Urinary bladder (tissue), 4 donors: Measurements from ENCODE around the gene LATS1. TPM values are rescaled to one million over a fixed set of nuclear protein-coding genes. Genes with fewer than 3 reads are reported as not detected.

Source experiments
- DNase-seq: peaks from one replicate; pipeline ENCODE4 v3.0.0-alpha.2; 2015; ENCODE audit errors: extremely low spot score
- H3K27ac ChIP-seq: one replicate; pipeline ENCODE4 v1.5.1; 2013; ENCODE audit warnings: low read depth, mild to moderate bottlenecking, moderate library complexity
- H3K36me3 ChIP-seq: one replicate; pipeline ENCODE4 v1.6.1; 2013; ENCODE audit warnings: mild to moderate bottlenecking, moderate library complexity; ENCODE audit not compliant: insufficient read depth
- H3K4me1 ChIP-seq: one replicate; pipeline ENCODE4 v1.6.1; 2013; ENCODE audit warnings: mild to moderate bottlenecking, moderate library complexity; ENCODE audit not compliant: insufficient read depth
- H3K4me3 ChIP-seq: one replicate; pipeline ENCODE4 v1.5.1; 2013; ENCODE audit warnings: low read depth, low read length
- WGBS: extraction: QIAGEN DNeasy Blood & Tissue Kit; methylation state at CpG from one replicate; pipeline ENCODE4 v1.1.7; 2013; 5-methylcytosine and 5-hydroxymethylcytosine counted together
- polyA plus RNA-seq: library from polyadenylated mRNA; stranded (reverse); fragments of 200-250 nt; gene quantifications from one replicate; pipeline ENCODE4 v1.2.3, GENCODE V29; 2013
- small RNA-seq: library from RNA; depleted of rRNA; stranded (forward); fragments of <200 nt; gene quantifications from one replicate; pipeline ENCODE3, GENCODE V24; 2014
- total RNA-seq: library from RNA; depleted of rRNA; stranded (reverse); fragments of >200 nt; gene quantifications from one replicate; pipeline ENCODE4 v1.2.3, GENCODE V29; 2014
- donor health status: healthy with polysubstance abuse.
- donor health status: healthy.

LATS1 gene
- total and polyA plus RNA-seq, 2 donors: 12.1 to 36.7 TPM

DNA sequence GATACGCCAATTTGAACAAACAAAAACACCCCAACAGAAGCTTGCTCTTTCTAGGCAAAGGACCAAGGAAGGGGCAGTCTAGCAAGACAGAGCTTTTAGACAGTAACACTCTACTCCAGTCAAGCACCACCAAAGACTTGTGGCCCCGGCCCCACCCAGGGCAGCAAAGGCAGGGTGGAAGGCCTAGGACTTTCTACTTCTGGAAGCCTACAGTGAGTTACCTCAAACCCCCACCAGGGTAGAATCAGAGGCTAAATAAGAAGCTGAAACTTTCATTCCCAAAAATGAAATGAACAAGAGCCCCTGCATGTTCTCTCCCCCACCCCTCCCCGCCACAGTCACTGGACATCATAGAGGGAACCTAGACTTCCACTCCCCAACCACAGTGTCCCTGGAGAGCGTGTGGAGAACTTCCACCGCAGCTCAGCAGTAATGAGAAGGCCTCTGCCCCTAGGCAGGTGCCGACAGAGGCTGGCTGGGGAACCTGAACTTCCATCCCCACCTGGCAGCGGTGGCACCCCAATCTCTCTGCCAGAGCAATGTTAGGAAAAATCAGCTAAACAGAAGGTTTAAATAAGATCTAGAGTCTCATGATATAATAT, 109.4 kb downstream of the LATS1 start:
- 94% methylated on average over 7 of the region's 7 CpGs for WGBS
- DNase-seq: no peak
- no peaks in the 10 kb centered on the region for H3K4me1 ChIP-seq
- H3K36me3 ChIP-seq: no peaks in the 10 kb centered on the region
- no peak overlapping the region for H3K27ac ChIP-seq
- H3K4me3 ChIP-seq: no peak overlapping the region

Small RNA genes within 50 kb of the gene (small RNA-seq; reads per million reads assigned to genes)
- not detected for gene RF00019

Other genes with a start within 250 kb of the LATS1 start
- 1.2 TPM for gene ZC3H12D, start 233.1 kb downstream of the LATS1 start, total RNA-seq
- 0.42 TPM for gene ZC3H12D, start 233.1 kb downstream of the LATS1 start, polyA plus RNA-seq
- gene PPIL4, start 172.1 kb downstream of the LATS1 start, total RNA-seq: 60.9 TPM
- gene PPIL4, start 172.1 kb downstream of the LATS1 start, polyA plus RNA-seq: 19.6 TPM
- gene GINM1, start 151.7 kb downstream of the LATS1 start, total RNA-seq: 80.8 TPM
- 73.5 TPM for gene GINM1, start 151.7 kb downstream of the LATS1 start, polyA plus RNA-seq
- gene KATNA1, start 69.4 kb downstream of the LATS1 start, total RNA-seq: 28.8 TPM
- 18.8 TPM for gene KATNA1, start 69.4 kb downstream of the LATS1 start, polyA plus RNA-seq
- gene NUP43, start 28.4 kb upstream of the LATS1 start, total RNA-seq: 30.2 TPM
- 10.8 TPM for gene NUP43, start 28.4 kb upstream of the LATS1 start, polyA plus RNA-seq
- 65.5 TPM for gene PCMT1, start 31.6 kb upstream of the LATS1 start, total RNA-seq
- gene PCMT1, start 31.6 kb upstream of the LATS1 start, polyA plus RNA-seq: 104 TPM
- gene LRP11, start 146.3 kb upstream of the LATS1 start, total RNA-seq: 50.2 TPM
- 26.6 TPM for gene LRP11, start 146.3 kb upstream of the LATS1 start, polyA plus RNA-seq
- 0.74 TPM for gene RAET1E, start 180.0 kb upstream of the LATS1 start, total RNA-seq
- gene RAET1E, start 180.0 kb upstream of the LATS1 start, polyA plus RNA-seq: 0.99 TPM
- gene RAET1G, start 205.0 kb upstream of the LATS1 start, total RNA-seq: 1.2 TPM
- gene RAET1G, start 205.0 kb upstream of the LATS1 start, polyA plus RNA-seq: 3.4 TPM
- 0.26 TPM for gene ULBP2, start 223.9 kb upstream of the LATS1 start, total RNA-seq
- 0.49 TPM for gene ULBP2, start 223.9 kb upstream of the LATS1 start, polyA plus RNA-seq
- 0.16 TPM for gene ULBP1, start 245.8 kb upstream of the LATS1 start, total RNA-seq
- 0.03 TPM for gene ULBP1, start 245.8 kb upstream of the LATS1 start, polyA plus RNA-seq